Right lobe of liver (tissue), 6 donors: Measurements from ENCODE around the gene MRPL41. TPM values are rescaled to one million over a fixed set of nuclear protein-coding genes. Genes with fewer than 3 reads are reported as not detected.

Experiments used
- ATAC-seq, 4 donors: fragments of 200-7000 bp; cut with Tn5 transposase; one replicate each; pipeline ENCODE4 v1.9.1; 2020; ENCODE audit warnings: mild to moderate bottlenecking in 4 of 4, moderate library complexity in 4 of 4
- DNase-seq, 3 donors: peaks; one replicate each; pipeline ENCODE4 v3.0.0-alpha.2; 2020
- H3K27ac ChIP-seq, 3 donors: fragments of 200-600 bp; one replicate each; pipeline ENCODE4 v1.8.0; 2022
- H3K27me3 ChIP-seq, 2 donors: fragments of 200-600 bp; one replicate each; pipeline ENCODE4 v1.8.0; 2022
- H3K36me3 ChIP-seq, 4 donors: fragments of 200-600 bp; sonication (generic) in 1 of 4; one replicate each; pipeline versions ENCODE4 v1.5.1 to v1.8.0; 2017 to 2022; ENCODE audit warnings: control low read depth in 1 of 4
- H3K4me1 ChIP-seq, 4 donors: fragments of 200-600 bp; sonication (generic) in 1 of 4; one replicate each; pipeline versions ENCODE4 v1.5.1 to v1.8.0; 2017 to 2022; ENCODE audit warnings: control low read depth in 1 of 4
- H3K4me3 ChIP-seq, 3 donors: fragments of 200-600 bp; one replicate each; pipeline ENCODE4 v1.8.0; 2022
- H3K9me3 ChIP-seq, 4 donors: fragments of 200-600 bp; sonication (generic) in 1 of 4; one replicate each; pipeline versions ENCODE4 v1.5.1 to v1.8.0; 2017 to 2022; ENCODE audit warnings: control low read depth in 1 of 4
- POLR2A ChIP-seq: fragments of 450-650 bp; IDR thresholded peaks from one replicate; pipeline ENCODE4 v1.6.1; 2017; ENCODE audit warnings: antibody characterized with exemption, mild to moderate bottlenecking
- WGBS: methylation state at CpG from one replicate; pipeline ENCODE4 v1.1.6; 2018; ENCODE audit warnings: low coverage, low lambda C conversion rate; ENCODE audit not compliant: insufficient coverage; ENCODE audit errors: missing lambda C conversion rate; 5-methylcytosine and 5-hydroxymethylcytosine counted together
- intact Hi-C, 2 donors: fragments of 100-400 bp; cut with DNase I; formaldehyde crosslinking; loops; one replicate each; pipeline versions ENCODE4 v1.11.2 to v1.14.1; 2022
- total RNA-seq, 6 experiments: library from RNA; depleted of rRNA in 2 of 6; stranded (reverse); fragments of >200 nt in 2 of 6; fragmentation: NEBNext Ultra II Directional in 3 of 6; extraction: Animal tissue kit (Norgen Biotek cat#: 25700) in 3 of 6; gene quantifications; one replicate each; pipeline versions ENCODE4 v1.1.0 to v1.2.4, GENCODE V29; 2016 to 2023
- TF ChIP-seq, protein P1 (sequence below), 4 donors: fragments of 200-600 bp in 3 of 4; fragments of 450-650 bp in 1 of 4; IDR thresholded peaks; one replicate each; pipeline versions ENCODE4 v1.5.1 to v1.8.0; 2016 to 2022; ENCODE audit warnings: antibody characterized with exemption in 4 of 4, mild to moderate bottlenecking in 2 of 4
- donor health status: DM: no; HTN: yes; CAD: no.
- donor health status: DM: no; HTN: no; CAD: no.
- donor health status: DM: no; HTN: no; CAD: no.
- donor health status: DM: no; HTN: yes; CAD: no.
- donor health status: DM: no; HTN: yes; CAD: no.

Gene MRPL41
- total RNA-seq, 6 experiments from 2014 or later = 43.4 to 97.8 (median 74.0) TPM

DNA sequence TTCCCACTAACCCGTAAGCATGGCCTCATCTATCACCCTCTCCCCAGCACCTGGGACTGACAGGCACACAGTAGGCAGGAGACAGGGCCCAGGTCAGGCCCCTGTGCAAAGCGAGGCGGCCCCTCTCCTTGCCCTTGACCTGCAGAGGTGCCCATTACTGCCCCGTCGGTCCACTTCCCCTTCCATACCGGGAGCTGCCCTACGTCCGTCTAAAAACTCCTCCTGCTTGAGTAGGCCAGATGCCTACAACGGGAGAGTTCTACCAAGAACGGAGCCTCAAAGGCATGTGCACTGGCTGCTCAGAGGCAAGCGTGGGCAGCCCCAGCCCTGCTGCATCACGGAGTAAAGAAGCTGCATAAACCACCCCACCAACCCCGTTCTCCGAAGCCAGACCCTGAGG is 31.7 kb downstream of the MRPL41 start:
- Histone ChIP-seq H3K4me3 (no peak overlapping the region), H3K4me1 (peaks cover 0 to 7% (median 0%) of the 10 kb centered on the region in 4 donors), H3K9me3 (no peaks in the 10 kb centered on the region), H3K27ac (no peak overlapping the region), H3K36me3 (peaks cover 0 to 18% (median under 1%) of the 10 kb centered on the region in 4 donors), H3K27me3 (no peaks in the 10 kb centered on the region)
- intact Hi-C loops = no loop called here
- WGBS = 70% methylated on average over 2 of the region's 14 CpGs
- DNase-seq (no peak), ATAC-seq (no peak)
- TF ChIP-seq, protein P1, sequence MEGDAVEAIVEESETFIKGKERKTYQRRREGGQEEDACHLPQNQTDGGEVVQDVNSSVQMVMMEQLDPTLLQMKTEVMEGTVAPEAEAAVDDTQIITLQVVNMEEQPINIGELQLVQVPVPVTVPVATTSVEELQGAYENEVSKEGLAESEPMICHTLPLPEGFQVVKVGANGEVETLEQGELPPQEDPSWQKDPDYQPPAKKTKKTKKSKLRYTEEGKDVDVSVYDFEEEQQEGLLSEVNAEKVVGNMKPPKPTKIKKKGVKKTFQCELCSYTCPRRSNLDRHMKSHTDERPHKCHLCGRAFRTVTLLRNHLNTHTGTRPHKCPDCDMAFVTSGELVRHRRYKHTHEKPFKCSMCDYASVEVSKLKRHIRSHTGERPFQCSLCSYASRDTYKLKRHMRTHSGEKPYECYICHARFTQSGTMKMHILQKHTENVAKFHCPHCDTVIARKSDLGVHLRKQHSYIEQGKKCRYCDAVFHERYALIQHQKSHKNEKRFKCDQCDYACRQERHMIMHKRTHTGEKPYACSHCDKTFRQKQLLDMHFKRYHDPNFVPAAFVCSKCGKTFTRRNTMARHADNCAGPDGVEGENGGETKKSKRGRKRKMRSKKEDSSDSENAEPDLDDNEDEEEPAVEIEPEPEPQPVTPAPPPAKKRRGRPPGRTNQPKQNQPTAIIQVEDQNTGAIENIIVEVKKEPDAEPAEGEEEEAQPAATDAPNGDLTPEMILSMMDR (IDR thresholded peaks at IDR 0.05) = no peak
- no peak for TF ChIP-seq POLR2A

DNA sequence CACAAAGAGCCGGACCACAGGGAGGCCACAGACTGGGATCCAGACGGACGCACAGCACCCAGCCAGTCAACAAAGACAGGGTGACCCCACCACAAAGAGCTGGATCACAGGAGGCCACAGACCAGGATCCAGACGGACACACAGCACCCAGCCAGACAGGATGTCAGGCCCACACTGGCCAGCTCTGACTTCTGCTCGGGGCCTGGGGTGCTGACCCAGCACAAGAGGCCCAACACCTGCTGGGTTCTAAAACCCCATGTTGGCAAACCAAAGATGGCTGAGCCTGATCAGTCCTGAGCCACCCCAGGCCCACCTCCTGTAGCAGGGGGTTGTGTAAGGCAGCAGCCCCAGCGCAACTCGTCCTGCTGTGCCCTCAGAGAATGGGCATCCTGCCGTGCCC is 32.3 kb downstream of the MRPL41 start:
- peaks cover 0 to 7% (median under 1%) of the 10 kb centered on the region in 4 donors for H3K4me1 ChIP-seq
- H3K36me3 ChIP-seq = peaks cover 0 to 18% (median under 1%) of the 10 kb centered on the region in 4 donors
- H3K4me3 ChIP-seq = no peak overlapping the region
- no CpG with 5 or more reads among the region's 8 CpGs for WGBS
- intact Hi-C loops = no loop called here
- no peaks in the 10 kb centered on the region for H3K9me3 ChIP-seq
- no peak overlapping the region for H3K27ac ChIP-seq
- DNase-seq (no peak), ATAC-seq (no peak)
- TF ChIP-seq, protein P1 (IDR thresholded peaks at IDR 0.05) = no peak
- TF ChIP-seq POLR2A = no peak
- H3K27me3 ChIP-seq = no peaks in the 10 kb centered on the region

DNA sequence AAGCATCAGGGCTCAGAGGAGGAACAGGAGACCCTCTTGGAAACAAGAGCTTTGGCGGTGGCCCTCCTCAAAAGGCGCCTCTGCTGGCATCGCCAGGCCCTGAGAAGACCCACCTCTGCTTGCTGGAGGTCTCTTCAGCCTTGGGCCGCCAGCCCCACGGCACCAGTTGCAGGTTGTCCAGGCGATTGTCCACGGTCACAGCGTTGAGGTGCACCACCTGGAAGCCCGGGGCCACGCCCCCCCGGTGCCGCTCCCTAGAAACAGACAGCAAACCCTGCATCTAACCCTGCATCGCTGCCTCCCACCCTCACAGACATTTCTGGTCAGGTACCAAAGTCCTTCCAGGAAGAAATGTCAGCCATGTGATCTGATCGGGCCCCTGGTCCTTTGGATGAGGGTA is 35.2 kb downstream of the MRPL41 start:
- peaks cover 0 to 12% (median 3%) of the 10 kb centered on the region in 4 donors for H3K4me1 ChIP-seq
- no peak overlapping the region for H3K27ac ChIP-seq
- TF ChIP-seq, protein P1 (IDR thresholded peaks at IDR 0.05) = no peak
- no peak for TF ChIP-seq POLR2A
- DNase-seq (no peak), ATAC-seq (no peak)
- intact Hi-C loops = no loop called here
- H3K36me3 ChIP-seq = peaks cover 0 to 18% (median under 1%) of the 10 kb centered on the region in 4 donors
- H3K9me3 ChIP-seq = no peaks in the 10 kb centered on the region
- 100% methylated on average over 1 of the region's 14 CpGs for WGBS
- no peaks in the 10 kb centered on the region for H3K27me3 ChIP-seq
- no peak overlapping the region for H3K4me3 ChIP-seq

DNA sequence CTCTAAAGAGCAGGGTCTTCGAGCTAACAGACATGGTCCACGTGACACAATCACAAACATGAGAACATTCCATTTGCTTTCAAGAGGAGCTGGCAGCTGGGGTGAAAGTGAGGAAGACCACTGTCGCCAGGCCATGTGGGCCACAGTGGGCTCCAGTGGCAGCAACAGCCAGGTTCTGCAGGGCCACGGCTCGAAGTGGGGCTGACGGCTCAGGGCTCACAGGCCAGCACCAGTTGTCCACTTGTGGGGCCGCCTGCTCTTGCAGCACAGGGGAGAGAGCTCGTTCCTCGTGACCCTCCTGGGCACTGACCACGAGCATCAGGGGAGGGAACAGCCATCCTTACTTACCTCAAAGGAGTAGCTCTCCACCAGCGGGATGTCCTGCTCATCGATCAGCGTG is 36.6 kb downstream of the MRPL41 start:
- no CpG with 5 or more reads among the region's 13 CpGs for WGBS
- peaks cover 0 to 14% (median 0%) of the 10 kb centered on the region in 4 donors for H3K36me3 ChIP-seq
- ATAC-seq (no peak), DNase-seq (no peak)
- no peak for TF ChIP-seq POLR2A
- TF ChIP-seq, protein P1 (IDR thresholded peaks at IDR 0.05) = no peak
- H3K27ac ChIP-seq = no peak overlapping the region
- intact Hi-C loops = no loop called here
- H3K27me3 ChIP-seq = no peaks in the 10 kb centered on the region
- H3K4me3 ChIP-seq = no peak overlapping the region
- H3K9me3 ChIP-seq = no peaks in the 10 kb centered on the region
- H3K4me1 ChIP-seq = peaks cover 0 to 17% (median 6%) of the 10 kb centered on the region in 4 donors

DNA sequence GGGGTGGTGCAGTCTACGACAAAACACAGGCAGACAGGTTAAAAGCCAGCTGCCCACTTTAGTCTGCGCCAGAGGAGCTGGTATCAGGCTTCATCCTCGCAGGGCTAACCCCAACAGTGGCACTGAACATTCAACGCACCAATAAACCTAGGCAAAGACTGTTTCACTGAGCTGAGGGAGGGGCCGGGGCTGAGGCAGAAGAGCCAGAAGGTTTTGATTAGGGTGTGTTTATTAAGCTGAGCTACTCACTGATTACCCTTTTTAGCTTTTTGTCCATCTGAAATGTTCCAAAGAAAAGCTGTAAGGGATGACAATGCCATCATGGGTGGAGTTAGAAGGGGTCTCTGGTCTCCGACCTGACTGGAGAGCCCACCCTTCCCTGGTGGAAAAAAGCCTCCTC is 37.2 kb downstream of the MRPL41 start:
- H3K4me3 ChIP-seq = no peak overlapping the region
- TF ChIP-seq, protein P1 (IDR thresholded peaks at IDR 0.05) = no peak
- TF ChIP-seq POLR2A = no peak
- WGBS = 100% methylated on average over 2 of the region's 6 CpGs
- H3K9me3 ChIP-seq = no peaks in the 10 kb centered on the region
- no peak overlapping the region for H3K27ac ChIP-seq
- intact Hi-C loops = no loop called here
- ATAC-seq = no peak
- peaks cover 0 to 17% (median 6%) of the 10 kb centered on the region in 4 donors for H3K4me1 ChIP-seq
- no peaks in the 10 kb centered on the region for H3K27me3 ChIP-seq
- H3K36me3 ChIP-seq = peaks cover 0 to 14% (median 0%) of the 10 kb centered on the region in 4 donors
- DNase-seq = no peak
